ENCODE measurements around the gene PAMR1.

DNA sequence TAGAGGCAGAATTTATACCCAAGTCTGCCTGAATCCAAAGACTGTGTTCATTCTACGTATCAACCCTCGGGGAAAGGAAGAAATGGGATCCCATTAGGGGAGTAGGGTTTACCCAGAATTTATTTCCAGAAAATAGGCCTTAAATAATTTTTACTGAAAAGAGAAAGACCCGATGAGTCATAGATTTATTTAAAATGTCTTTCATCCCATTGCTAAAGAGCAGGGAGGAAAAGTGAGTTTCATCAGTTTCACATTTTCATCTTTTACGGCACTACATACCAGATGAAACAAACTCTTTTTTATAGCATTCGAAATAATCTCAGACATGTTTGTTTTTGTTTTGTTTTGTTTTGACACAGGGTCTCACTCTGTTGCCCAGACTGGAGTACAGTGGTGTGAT, 137.4 kb downstream of the PAMR1 start:
- TF ChIP-seq EP300 (IDR thresholded peaks at IDR 0.05) (no peak), CTCF (IDR thresholded peaks at IDR 0.05) (no peak), POLR2A (IDR thresholded peaks at IDR 0.05) (no peak), POLR2AphosphoS5 (IDR thresholded peaks at IDR 0.05) (no peak)
